B cell (primary cell): Measurements from ENCODE around the gene MED12L.

ENCODE experiments used
- CTCF ChIP-seq: fragments of 200-600 bp; IDR thresholded peaks from one replicate; pipeline ENCODE4 v1.8.0; 2022; ENCODE audit warnings: antibody characterized with exemption, mild to moderate bottlenecking
- EZH2 ChIP-seq: IDR thresholded peaks from 2 replicates; pipeline ENCODE4 v1.6.1; 2012; ENCODE audit warnings: borderline replicate concordance, low read depth, mild to moderate bottlenecking, moderate library complexity, low read length; ENCODE audit not compliant: insufficient read depth, poor library complexity, severe bottlenecking

DNA sequence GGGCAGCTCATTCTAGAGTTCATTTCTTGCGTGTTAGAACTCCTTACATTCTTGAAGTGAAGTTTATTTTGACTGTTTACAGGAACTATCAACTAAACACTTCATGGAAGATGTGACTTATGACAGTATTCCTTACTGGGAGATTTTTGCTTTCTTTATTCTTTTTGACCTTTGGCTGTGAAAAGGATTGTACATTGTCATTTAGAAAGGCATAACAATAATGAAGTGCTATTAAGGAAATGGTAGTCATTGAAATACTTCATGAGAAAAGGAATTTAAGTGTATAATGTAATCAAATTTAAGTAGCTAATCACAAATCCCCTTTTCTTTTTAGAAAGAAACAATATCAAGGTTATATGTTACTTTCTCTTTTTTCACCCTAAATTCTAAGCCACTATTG lies 181.6 kb downstream of the MED12L start:
- TF ChIP-seq CTCF (no peak), EZH2 (no peak)
